KMS-11 (cell line): ENCODE data around the gene PPARG.

Experiments
- H2AFZ ChIP-seq: fragments of 200-600 bp; sonication (generic); 2 replicates; pipeline ENCODE4 v1.6.1; 2016; ENCODE audit warnings: antibody characterized with exemption, mixed run types, low read depth
- H3K27ac ChIP-seq: fragments of 200-600 bp; sonication (generic); 2 replicates; pipeline ENCODE4 v1.6.1; 2016; ENCODE audit warnings: mild to moderate bottlenecking, mixed run types
- H3K27me3 ChIP-seq: fragments of 200-600 bp; sonication (generic); 2 replicates; pipeline ENCODE4 v1.6.1; 2017; ENCODE audit warnings: mild to moderate bottlenecking, low read depth, mixed run types, moderate library complexity; ENCODE audit not compliant: insufficient read depth
- H3K36me3 ChIP-seq: fragments of 200-600 bp; sonication (generic); 2 replicates; pipeline ENCODE4 v1.6.1; 2017; ENCODE audit warnings: mild to moderate bottlenecking, mixed run types; ENCODE audit not compliant: insufficient read depth
- H3K4me1 ChIP-seq: fragments of 200-600 bp; sonication (generic); 2 replicates; pipeline ENCODE4 v1.6.1; 2016; ENCODE audit warnings: mild to moderate bottlenecking, low read depth, mixed run types; ENCODE audit not compliant: poor library complexity, severe bottlenecking
- H3K4me2 ChIP-seq: fragments of 200-600 bp; sonication (generic); 2 replicates; pipeline ENCODE4 v1.7.0; 2016; ENCODE audit warnings: mild to moderate bottlenecking, mixed run types
- H3K4me3 ChIP-seq: fragments of 200-600 bp; sonication (generic); IDR thresholded peaks from 2 replicates; pipeline ENCODE4 v1.6.1; 2017; ENCODE audit warnings: low read depth, low read length, mixed read lengths; ENCODE audit not compliant: insufficient read depth
- H3K79me2 ChIP-seq: fragments of 200-600 bp; sonication (generic); 2 replicates; pipeline ENCODE4 v1.6.1; 2016; ENCODE audit warnings: low read depth, mixed run types; ENCODE audit not compliant: insufficient read depth
- H3K9ac ChIP-seq: fragments of 200-600 bp; sonication (generic); 2 replicates; pipeline ENCODE4 v1.6.1; 2016; ENCODE audit warnings: mild to moderate bottlenecking, mixed run types
- H4K20me1 ChIP-seq: fragments of 200-600 bp; sonication (generic); 2 replicates; pipeline ENCODE4 v1.6.1; 2016; ENCODE audit warnings: mild to moderate bottlenecking, mixed run types; ENCODE audit not compliant: insufficient read depth
- CTCF ChIP-seq: fragments of 200-600 bp; sonication (generic); conservative IDR thresholded peaks from 2 replicates; pipeline ENCODE4 v1.6.1; 2017; ENCODE audit warnings: low read depth, mild to moderate bottlenecking, antibody characterized with exemption, low read length, moderate library complexity, mixed read lengths

PPARG gene

GRCh38 chr3:12316729-12317351 lies 28.0 kb downstream of the PPARG start:
- Histone ChIP-seq H2AFZ (no peak overlapping the region), H3K4me1 (no peaks in the 10 kb centered on the region), H3K27ac (no peak overlapping the region), H3K9ac (no peak overlapping the region), H3K4me2 (no peak overlapping the region), H3K79me2 (no peaks in the 10 kb centered on the region), H3K27me3 (no peaks in the 10 kb centered on the region), H3K4me3 (no peak overlapping the region), H4K20me1 (no peaks in the 10 kb centered on the region), H3K36me3 (no peaks in the 10 kb centered on the region)
- TF ChIP-seq CTCF: no peak

- H3K27ac ChIP-seq: no peak overlapping the region
- no peaks in the 10 kb centered on the region for H3K27me3 ChIP-seq
- H3K79me2 ChIP-seq: no peaks in the 10 kb centered on the region
These were observed 29.0 kb downstream of the PPARG start for GRCh38 chr3:12317914-12318313.

GRCh38 chr3:12318758-12319621 lies 30.1 kb downstream of the PPARG start:
- Histone ChIP-seq H3K4me3 (no peak overlapping the region), H3K9ac (no peak overlapping the region), H3K36me3 (no peaks in the 10 kb centered on the region), H2AFZ (no peak overlapping the region), H3K4me2 (no peak overlapping the region), H4K20me1 (no peaks in the 10 kb centered on the region), H3K79me2 (no peaks in the 10 kb centered on the region), H3K27me3 (no peaks in the 10 kb centered on the region), H3K4me1 (no peaks in the 10 kb centered on the region), H3K27ac (no peak overlapping the region)
- TF ChIP-seq CTCF: no peak

More at GRCh38 chr3:12317914-12318313, 29.0 kb downstream of the PPARG start:
- Histone ChIP-seq H3K4me2 (no peak overlapping the region), H3K36me3 (no peaks in the 10 kb centered on the region), H3K9ac (no peak overlapping the region), H4K20me1 (no peaks in the 10 kb centered on the region), H3K4me1 (no peaks in the 10 kb centered on the region), H3K4me3 (no peak overlapping the region), H2AFZ (no peak overlapping the region)
- no peak for TF ChIP-seq CTCF

- no peaks in the 10 kb centered on the region for H3K27me3 ChIP-seq
- no peaks in the 10 kb centered on the region for H3K79me2 ChIP-seq
- TF ChIP-seq CTCF: no peak
- H2AFZ ChIP-seq: no peak overlapping the region
- H3K27ac ChIP-seq: no peak overlapping the region
- no peaks in the 10 kb centered on the region for H3K36me3 ChIP-seq
- H3K9ac ChIP-seq: no peak overlapping the region
- H3K4me3 ChIP-seq: no peak overlapping the region
- no peak overlapping the region for H3K4me2 ChIP-seq
- no peaks in the 10 kb centered on the region for H3K4me1 ChIP-seq
- no peaks in the 10 kb centered on the region for H4K20me1 ChIP-seq
These were observed 32.1 kb downstream of the PPARG start for GRCh38 chr3:12321015-12321414.
